Measurements from ENCODE around the gene FUT3.
"Not testable (repeated sequence)": the region's sequence is repeated elsewhere in the genome, so short reads cannot be mapped to it uniquely, and the experiment has no call there.

FUT3 gene

DNA sequence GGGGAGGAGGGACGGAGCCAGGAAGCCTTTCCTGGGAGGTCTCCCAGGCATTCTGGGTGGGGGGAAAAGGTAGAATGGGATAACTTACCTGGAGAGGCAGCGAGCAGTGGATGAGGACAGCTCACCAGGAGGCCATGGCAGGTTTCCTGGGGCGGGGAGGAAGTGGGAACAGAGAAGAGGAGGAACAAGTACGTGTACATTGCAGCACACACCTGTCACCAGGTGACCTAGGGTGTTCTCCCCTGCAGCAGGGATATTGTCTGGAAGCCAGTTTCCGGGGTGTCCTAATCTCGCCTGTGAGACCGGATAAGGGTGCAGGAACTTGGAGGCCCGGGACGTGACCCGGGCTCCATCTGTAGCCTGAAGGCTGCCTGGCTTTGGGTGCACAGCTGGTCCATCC is at the start of gene FUT3:
Gene FUT3 (minus strand): TSS at position 148 of the 400 bp plus-strand sequence.
- no peak for DNase-seq

DNA sequence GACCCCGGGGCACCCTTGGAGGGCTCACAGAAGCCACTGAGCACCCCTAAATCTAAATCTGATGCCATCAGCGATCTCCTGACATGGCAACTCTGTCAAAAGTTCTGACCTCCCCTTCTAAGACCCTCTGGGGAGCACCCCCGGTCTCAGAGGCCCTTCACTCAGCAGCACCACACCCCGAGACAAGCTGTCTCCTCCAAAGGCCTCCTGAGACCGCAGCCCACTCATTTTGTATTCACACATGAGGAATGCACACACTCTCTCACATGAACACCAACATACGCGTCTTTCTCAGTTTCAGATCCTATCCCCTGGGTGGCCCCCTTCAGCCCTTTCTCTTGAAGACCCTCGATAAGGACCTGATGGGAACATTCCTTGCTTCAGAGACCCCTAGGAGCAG is 49.7 kb upstream of the FUT3 start:
- no peak for DNase-seq

- DNase-seq: no peak
Observed at GRCh38 chr19:5899728-5900526, 48.7 kb upstream of the FUT3 start.

DNA sequence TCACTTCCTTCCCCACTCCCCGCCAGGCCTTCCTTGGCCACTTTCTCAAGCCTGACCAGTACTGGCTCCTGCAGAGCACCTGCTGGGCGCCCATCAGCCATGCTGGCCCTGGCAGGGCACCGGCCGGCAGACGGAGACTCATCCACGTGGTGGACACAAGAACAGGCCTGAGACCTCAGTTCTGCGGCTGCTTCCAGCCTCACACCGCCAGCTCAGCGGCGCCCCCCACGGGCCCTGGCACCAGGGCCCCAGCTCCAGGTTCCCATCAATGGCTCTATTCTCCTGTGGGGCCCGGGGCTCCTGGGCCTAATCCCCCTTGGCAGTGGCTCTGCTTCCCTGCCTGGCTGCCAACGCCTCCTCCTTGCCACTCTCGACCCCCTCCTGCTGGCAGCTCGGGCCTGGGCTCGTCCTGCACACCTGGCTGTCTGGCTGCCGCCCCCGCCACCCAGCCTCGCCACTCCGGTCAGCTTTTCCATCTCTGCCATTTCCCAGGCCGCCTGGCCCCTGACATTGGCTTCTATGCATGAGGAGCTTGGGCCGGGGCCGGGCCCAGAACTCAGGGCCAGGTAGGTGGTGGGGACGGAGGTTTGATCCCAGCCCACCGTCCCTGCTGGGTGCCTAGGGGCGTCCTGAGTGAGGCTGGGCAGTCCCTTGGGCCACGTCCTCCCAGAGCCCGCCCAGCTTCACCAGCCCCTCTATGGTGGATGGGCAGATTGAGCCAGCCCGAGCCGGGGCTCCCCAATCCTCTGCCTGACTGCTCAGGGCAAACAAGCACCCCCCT is 46.1 kb upstream of the FUT3 start:
- DNase-seq: no peak

DNA sequence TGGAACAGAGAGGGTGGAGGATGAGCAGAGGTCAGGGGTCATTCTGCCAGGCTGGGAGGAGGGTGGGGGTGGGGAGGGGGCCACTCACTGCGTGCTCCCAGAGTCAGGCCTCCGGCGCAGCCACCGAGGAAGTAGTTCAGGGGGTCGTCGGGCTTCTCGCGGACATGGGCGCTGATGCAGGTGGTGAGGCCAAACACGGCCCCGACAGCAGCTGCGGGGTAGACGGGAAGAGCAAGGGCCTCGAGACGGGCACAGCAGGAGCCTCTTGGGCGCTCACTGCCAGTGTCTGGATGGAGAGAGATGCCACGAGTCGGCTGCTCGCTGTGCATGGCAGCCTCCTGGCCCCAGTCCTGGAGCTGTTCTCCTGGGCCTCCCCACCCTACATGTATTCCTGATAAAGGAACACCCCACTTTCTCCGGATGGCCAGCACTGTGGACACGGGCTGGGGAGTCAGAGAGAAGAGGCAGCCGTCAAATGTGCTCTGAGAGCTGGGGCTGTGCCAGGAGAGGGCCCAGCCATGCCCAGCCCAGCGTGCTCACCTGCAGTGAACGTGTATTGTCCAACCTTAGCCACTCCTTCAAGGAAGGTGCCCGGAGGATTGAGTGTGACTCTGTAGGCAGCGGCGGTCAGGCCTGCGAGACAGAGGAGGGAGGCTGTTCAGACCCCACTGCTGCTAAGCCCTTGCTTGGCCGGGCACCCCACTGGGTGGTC is 45.3 kb upstream of the FUT3 start:
- DNase-seq: no peak

GRCh38 chr19:5895890-5896289 is 44.6 kb upstream of the FUT3 start:
- no peak for DNase-seq

GRCh38 chr19:5895409-5895808 is 44.2 kb upstream of the FUT3 start:
- DNase-seq: no peak

DNA sequence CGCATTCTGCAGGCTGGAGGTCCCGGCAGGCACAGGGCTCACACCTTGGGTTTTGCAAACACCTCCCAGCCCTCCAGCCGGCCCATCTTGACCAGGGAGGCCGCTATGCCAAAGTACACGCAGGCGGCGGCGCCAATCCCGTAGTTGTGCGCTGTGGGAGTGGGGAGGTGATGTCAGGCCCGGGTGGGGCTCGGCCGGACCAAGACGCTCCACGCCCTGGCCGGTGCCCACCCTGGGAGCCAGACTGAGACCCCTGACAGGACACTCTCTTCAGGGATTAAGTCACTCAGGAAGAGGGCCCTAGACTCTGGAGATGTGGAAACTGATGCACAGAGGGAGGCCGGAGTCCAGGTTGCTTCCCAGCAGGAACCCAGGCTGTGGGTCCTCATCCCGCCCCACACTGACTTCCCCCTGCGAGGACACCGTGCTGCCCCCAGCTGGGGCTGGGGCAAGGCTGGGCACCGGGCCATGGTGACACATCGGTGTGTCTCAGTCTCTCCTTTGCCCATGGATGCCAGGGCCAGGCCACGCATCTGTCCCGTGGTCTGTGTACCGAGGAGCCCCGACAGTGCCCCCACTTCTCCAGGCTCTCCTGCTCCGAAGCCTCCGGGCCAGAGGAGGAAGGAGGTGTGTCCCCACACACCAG is 43.6 kb upstream of the FUT3 start:
- DNase-seq: no peak

DNA sequence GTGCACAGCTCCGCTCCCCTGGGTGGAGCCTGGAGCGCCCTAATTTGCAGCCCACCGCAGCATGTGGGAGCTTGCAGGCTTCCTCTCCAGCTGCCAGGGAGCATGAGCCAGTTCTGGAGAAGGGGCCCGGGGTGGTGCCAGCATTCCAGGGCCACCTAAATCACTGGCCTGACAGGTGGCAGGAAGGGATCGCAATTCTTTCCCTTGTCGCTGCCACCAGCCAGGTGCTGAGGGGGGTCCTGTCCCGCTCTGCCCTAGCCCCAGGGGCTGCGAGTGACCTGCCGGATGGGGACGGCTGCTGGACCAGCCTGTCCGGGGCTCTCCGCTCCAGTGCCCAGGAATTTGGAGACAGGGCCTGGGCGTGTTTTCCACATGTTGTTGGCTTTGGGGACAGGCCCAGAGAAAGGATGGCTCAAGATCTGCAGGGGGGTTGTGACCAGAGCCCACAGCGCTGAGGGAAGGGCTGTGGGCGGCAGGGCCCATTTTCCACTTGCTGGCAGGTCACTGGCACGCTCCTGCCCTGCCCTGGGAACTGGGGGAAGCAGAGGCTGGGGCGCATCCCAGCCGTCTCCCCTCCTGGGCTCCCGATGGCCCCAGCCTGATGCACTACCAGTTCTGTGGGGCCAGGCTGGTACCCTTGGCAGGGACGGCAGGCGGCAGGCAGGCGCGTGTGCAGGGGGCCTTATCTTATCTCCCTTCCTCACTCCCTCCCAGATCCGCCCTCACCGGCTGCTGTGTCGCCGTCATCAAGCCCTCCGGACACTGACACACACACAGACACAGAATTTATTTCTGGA is 42.9 kb upstream of the FUT3 start:
- no peak for DNase-seq

- no peak for DNase-seq
Observed at GRCh38 chr19:5893296-5893903, 42.2 kb upstream of the FUT3 start.

DNA sequence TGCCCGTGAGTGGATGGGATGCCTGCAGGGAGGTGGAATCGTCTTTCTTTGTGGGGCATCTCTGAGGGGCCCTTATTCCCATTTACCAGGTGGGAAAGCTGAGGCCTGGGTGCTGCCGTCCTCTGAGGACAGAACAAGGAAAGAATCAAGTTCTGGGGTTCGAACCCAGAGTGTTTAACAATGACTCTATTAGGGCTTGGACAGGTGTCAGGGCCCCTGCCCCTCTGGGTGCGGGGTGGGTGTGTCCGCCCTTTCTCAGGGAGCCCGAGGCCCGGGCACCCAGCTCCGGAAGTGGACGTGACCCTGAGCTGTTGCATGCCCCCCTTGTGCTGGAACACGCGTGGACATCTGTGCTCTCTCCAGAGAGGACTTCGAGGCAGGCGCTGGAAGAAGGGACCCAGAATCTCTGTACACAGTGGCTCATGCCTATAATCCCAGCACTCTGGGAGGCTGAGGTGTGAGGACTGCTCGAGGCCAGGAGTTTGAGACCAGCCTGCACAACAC is 41.6 kb upstream of the FUT3 start:
- DNase-seq: no peak

GRCh38 chr19:5891938-5892771 is 40.9 kb upstream of the FUT3 start:
- peak; percentile 28 for DNase-seq

DNA sequence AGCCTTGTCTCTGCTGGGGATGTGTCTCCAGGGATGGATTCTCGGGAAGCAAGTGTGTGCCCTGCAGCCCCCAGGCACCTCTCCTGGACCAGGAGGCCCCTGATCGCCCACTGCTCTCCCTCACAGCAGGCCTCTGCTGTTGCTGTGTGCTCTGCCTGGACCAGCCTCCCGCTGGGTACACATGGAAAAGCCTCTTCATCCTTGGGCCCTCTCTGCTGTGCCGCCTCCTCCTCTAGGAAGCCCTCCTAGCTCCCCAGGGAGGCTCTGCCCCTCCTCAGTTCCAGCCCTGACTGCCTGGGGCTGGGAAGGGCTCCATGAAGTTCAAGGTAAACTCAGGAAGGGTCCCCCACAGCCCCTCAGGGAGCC is 40.3 kb upstream of the FUT3 start:
- DNase-seq: no peak

- DNase-seq: no peak
Observed at GRCh38 chr19:5890099-5890498, 38.9 kb upstream of the FUT3 start.

GRCh38 chr19:5889288-5889971 is 38.2 kb upstream of the FUT3 start:
- no peak for DNase-seq

- not testable (repeated sequence) for DNase-seq
Observed at GRCh38 chr19:5884065-5884811, 33.0 kb upstream of the FUT3 start.

GRCh38 chr19:5883157-5883873 is 32.1 kb upstream of the FUT3 start:
- DNase-seq: not testable (repeated sequence)

- DNase-seq: no peak
Observed at GRCh38 chr19:5882421-5882968, 31.2 kb upstream of the FUT3 start.

Data from fibroblast of skin of right quadriceps (primary cell).